Measurements from ENCODE around the gene PACSIN2. TPM values are rescaled to one million over a fixed set of nuclear protein-coding genes. Genes with fewer than 3 reads are reported as not detected.
"Not testable (repeated sequence)": the region's sequence is repeated elsewhere in the genome, so short reads cannot be mapped to it uniquely, and the experiment has no call there.

Gene PACSIN2, protein sequence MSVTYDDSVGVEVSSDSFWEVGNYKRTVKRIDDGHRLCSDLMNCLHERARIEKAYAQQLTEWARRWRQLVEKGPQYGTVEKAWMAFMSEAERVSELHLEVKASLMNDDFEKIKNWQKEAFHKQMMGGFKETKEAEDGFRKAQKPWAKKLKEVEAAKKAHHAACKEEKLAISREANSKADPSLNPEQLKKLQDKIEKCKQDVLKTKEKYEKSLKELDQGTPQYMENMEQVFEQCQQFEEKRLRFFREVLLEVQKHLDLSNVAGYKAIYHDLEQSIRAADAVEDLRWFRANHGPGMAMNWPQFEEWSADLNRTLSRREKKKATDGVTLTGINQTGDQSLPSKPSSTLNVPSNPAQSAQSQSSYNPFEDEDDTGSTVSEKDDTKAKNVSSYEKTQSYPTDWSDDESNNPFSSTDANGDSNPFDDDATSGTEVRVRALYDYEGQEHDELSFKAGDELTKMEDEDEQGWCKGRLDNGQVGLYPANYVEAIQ
- 145 and 175 TPM in 2 replicates for total RNA-seq (2014; rRNA removed; shearing (Covaris generic); ENCODE audit: low replicate concordance)

DNA sequence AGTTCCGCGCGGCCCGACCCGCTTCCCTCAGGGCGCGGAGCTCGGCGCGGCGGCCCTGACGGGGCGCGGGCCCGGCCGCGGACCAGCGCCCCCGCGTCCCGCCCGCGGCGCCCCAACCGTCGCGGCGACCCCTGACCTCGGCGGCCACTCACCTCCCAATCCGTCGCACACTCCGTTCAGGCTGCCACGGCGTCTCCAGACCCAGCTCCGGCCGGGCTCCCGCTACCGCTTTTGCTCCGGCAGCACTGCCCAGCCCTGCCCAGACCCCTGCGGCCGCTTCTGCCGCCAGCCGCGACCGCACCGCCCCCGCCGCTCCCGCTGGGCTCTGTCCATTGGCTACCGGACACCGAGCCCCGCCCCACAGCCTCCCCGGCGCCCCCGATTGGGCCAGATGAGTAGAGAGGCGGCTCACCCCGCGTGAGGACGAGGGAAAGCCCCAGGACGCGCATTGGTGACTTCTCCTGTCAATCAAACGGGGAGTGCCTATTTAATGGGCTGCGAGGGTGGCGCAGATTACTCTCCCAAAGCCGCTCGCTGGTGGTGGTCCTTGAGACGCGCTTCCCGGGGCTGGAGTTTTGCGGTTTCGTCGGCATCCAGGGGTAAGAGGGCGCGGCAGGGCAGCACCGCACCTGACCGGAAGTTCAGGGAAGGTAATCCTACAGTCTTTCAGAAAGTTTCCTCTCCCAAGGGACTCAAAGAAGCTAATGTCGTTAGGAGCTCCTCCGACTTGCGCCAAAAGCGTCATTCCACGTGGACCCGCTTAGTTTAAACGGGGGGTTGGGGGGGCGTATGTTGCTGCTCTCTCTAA is at the start of gene PACSIN2:
TSS of gene PACSIN2 (minus strand) at position 281 of the 808 bp plus-strand sequence. CDS start 103,069 bp downstream, outside the sequence.
- peak; percentile 98 for DNase-seq (ENCODE audit: low read depth)
- in situ Hi-C loops (cut with HindIII; ENCODE audit: low pct_unique_long_range_greater_than_20kb, low sequenced_read_pairs), result no loop called here

DNA sequence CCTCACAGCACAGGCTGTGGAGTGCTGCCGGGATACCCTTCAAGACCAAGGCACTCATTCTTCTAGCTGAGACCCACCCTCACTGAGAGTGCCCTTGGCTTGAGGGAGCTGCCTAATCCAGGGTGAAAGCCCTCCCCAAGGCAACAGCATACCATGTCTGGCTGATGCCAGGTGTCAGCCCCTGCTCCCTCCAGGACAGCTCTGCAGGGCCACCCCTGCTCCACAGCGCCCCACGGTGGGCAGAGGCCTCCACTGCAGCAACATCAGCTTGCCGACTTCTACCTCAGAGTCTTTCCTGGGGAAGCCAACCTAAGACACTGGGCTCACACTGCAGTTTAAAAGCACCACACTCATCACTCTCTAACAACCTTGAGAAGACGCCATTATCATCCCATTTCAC is 45.2 kb upstream of the PACSIN2 start:
- in situ Hi-C loops (cut with HindIII; ENCODE audit: low pct_unique_long_range_greater_than_20kb, low sequenced_read_pairs), result no loop called here
- DNase-seq (ENCODE audit: low read depth), result peak; percentile 40

DNA sequence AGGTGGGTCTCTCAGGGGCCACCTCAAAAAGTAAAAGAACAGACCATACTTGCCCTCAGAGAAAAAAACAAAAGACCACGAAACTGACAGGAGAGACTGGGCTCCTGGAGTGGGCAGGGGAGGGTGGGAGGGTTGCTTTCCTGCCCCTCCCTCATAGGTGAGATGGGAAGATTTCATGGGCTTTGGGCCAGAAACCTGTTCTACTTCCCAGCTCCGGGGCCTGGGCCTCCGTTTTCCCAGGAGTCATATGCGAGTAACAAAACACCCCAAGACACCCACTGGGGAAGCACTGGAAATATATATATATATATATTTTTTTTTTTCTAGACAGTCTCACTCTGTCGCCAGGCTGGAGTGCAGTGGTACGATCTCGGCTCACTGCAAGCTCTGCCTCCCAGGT is 42.7 kb upstream of the PACSIN2 start:
- DNase-seq (ENCODE audit: low read depth), result no peak
- in situ Hi-C loops (cut with HindIII; ENCODE audit: low pct_unique_long_range_greater_than_20kb, low sequenced_read_pairs), result no loop called here

DNA sequence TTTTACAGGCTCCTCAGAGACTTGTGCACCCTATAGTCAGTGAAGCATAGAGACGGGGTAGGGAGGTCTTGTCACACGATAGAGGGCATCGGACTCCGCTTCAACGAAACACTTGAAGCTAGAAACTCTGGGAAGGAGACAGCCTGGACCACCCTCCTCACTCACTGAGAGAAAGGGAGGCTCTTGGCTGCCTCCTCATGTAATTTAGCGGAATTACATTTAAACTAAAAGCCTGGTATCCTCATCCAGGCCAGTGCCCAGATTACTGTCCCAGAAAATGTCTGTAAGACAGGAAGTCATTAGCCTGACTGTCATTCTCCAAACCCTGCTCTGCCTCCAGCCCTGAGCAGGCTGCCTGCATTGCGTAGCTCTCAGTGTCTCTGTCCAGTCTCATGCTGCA is 38.2 kb upstream of the PACSIN2 start:
- in situ Hi-C loops (cut with HindIII; ENCODE audit: low pct_unique_long_range_greater_than_20kb, low sequenced_read_pairs), result no loop called here
- no peak for DNase-seq (ENCODE audit: low read depth)

DNA sequence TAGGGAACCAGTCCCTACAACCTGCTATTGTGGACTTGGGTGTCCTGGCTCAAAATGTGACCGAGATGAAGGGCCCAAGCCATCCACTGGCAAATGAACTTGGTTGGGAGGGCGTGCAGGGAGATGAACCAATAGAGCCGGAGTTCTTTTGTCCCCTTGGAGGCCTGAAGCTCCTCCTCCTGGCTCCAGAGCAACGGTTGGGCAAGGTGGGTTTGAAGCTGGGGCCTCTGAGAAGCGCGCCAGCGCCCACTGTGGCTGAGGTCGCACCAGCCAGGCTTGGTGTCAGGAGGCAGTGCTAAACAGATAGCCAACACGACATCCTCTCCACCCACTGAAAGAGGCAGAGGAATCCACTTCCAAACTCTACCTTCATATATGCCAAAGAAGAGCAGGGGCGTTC is 36.0 kb upstream of the PACSIN2 start:
- no peak for DNase-seq (ENCODE audit: low read depth)
- in situ Hi-C loops (cut with HindIII; ENCODE audit: low pct_unique_long_range_greater_than_20kb, low sequenced_read_pairs), result no loop called here

DNA sequence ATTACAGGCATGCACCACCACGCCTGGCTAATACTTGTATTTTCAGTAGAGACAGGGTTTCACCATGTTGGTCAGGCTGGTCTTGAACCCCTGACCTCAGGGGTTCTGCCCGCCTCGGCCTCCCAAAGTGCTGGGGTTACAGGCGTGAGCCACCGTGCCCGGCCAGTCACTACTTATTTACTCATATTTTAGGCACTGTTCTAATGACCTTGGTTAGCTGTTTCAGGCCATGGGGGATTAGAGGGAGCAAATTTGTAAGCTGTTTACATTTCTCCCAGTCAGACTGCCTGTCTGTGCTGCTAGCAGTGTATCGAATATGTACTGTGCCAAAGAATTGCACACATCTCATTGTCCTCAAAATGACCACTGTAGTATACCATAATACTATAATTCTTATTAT is 32.7 kb upstream of the PACSIN2 start:
- no peak for DNase-seq (ENCODE audit: low read depth)
- in situ Hi-C loops (cut with HindIII; ENCODE audit: low pct_unique_long_range_greater_than_20kb, low sequenced_read_pairs), result no loop called here

DNA sequence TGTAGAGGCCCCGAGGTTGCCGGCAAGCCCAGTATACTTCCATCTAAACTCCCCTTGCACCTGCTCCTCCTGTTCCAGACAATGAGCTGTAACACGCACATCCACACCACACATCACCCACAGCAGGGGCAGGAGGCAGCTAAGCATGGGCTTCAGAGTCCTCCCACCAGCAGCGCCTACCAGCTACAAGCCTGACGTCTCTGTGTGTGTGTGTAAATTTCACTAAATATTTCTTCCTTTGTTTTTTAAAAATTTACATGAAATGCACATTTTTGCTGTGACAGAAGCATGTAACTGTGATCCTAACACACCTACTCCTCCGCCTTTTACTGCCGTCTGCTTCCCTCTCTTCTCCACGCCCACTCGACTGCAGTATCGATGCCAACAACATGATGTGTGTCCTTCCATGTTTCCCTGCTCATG is 29.4 kb upstream of the PACSIN2 start:
- in situ Hi-C loops (cut with HindIII; ENCODE audit: low pct_unique_long_range_greater_than_20kb, low sequenced_read_pairs), result no loop called here
- DNase-seq (ENCODE audit: low read depth), result no peak

DNA sequence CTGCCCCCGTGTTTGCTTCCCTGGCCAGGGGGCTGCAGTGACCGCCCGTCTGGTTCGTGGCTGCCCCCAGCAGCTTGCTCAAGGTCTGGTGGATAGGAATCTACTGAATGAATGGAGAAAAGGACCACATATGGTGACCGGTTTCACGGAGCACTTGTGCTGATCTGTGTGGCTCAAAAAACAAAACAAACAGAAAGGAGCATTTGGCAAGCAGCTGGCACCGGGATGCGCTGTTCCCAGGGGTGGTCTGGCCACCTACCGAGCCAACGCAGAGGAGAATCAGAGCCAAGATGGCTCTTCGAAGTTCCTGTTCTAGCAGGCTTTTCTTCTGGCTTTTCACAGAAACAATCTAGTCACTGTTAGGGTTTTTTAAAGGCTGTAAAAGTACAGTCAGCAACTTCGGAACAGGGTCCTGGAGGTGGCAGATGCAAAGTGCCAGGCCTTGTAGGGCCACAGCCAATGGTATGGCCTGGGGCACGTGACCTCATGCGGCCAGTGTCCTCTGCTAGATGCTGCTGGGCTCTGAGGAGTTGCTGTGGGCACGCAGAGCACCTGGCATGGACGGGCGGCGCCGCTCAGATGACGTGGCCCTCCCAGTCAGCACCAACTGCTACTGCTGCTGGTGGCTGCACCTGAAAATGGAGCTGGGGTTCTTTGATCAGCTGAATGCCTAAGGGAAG is 27.3 kb upstream of the PACSIN2 start:
- in situ Hi-C loops (cut with HindIII; ENCODE audit: low pct_unique_long_range_greater_than_20kb, low sequenced_read_pairs), result no loop called here
- DNase-seq (ENCODE audit: low read depth), result no peak

DNA sequence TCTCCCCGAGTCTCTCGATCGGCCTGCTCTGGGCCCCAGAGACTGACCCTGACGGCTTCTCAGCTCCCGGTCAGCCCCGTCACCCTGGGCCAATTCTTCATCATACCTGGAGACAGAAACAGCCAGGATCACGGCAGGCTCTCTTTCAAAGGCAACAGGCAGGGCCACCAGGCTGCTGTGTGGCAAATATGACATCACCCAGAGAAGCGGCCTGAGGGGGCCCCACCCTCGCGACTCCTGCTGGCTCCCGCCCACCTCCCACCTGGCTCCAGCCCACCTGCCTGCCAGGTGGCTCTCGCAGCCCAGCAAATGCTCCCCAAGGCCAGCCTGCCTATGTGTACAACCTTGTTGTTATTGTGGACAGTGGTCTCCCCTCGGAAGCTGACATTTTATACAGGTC is 24.9 kb upstream of the PACSIN2 start:
- DNase-seq (ENCODE audit: low read depth), result no peak
- in situ Hi-C loops (cut with HindIII; ENCODE audit: low pct_unique_long_range_greater_than_20kb, low sequenced_read_pairs), result no loop called here

DNA sequence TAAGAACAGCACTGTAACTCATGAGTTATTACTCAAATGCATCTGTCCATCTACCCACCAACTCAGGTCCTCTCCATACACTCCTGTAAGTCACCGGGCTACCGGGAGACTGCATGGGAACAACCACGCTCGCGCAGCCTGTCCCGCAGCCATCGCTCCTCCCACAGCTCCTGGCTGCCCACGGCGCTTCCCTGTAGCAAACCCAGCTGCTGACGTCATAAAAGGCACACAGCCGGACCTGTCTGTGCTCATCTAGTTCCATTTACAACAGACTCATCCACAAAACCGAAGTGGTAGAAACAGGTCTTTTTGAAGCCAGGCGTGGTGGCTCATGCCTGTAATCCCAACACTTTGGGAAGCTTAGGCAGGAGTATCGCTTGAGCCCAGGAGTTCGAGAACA is 23.4 kb upstream of the PACSIN2 start:
- in situ Hi-C loops (cut with HindIII; ENCODE audit: low pct_unique_long_range_greater_than_20kb, low sequenced_read_pairs), result no loop called here
- DNase-seq (ENCODE audit: low read depth), result no peak

DNA sequence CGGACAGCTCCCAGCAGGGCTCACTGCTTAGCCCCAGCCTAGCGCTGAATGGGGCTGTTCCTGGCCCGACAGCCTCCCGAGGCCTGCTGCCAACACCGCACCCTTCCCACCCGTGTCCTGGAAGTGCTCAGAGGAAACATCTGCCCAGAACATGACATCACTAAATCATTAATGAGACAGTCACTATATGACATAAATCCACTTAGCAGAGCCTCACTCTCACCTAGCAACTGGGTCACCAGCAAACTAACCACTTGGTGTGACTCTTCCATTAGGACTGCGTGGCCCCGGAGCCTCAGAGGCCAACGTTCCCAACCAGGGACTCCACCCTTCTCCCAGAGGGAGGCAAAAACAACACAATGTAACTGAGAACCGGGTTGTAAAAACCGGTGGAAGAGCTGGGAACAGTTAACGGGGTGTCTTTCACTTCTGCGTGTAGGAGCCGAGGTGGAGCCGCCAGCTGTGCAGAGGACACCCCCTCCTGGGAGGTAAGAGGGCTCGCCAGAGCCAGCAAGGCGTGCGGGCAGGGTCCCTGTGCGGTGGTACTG is 21.4 kb upstream of the PACSIN2 start:
- in situ Hi-C loops (cut with HindIII; ENCODE audit: low pct_unique_long_range_greater_than_20kb, low sequenced_read_pairs), result no loop called here
- peak; percentile 84 for DNase-seq (ENCODE audit: low read depth)

DNA sequence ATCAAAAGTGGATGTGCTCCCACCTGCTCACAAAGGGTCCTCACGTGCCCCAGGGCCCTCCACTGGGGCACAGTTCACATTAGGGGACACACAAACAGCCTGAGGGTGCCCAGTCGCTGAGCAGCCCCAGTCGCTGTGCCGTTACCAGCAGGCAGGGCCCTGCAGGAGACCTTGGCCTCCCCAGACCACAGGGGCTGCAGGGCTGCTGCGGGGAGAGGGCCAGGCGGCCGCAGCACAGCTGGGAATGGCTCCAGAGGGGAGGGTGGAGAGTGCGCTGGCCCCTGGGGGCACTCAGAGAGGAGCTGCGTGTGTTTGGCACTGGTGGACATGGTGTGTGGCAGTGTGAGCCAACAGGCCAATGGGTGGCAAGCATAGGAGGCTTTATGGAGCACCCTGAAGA is 20.3 kb upstream of the PACSIN2 start:
- in situ Hi-C loops (cut with HindIII; ENCODE audit: low pct_unique_long_range_greater_than_20kb, low sequenced_read_pairs), result no loop called here
- no peak for DNase-seq (ENCODE audit: low read depth)

DNA sequence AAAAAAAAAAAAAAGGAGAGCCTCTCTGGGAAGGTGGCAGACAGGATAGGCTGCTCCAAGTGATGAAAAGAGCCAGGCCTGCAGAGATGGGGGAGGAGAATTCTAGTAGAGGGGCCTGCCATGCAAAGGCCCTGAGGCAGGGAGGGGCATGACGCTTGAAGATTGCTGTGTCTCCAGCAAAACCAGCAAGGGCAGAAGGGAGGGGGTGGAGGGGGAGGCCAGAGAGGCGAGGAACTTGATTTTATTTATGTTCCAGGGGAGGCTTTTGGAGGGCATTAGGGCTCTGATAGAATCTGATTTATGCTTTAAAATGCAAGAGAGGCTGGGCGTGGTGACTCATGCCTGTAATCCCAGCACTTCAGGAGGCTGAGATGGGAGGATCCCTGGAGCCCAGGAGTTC is 16.7 kb upstream of the PACSIN2 start:
- no peak for DNase-seq (ENCODE audit: low read depth)
- in situ Hi-C loops (cut with HindIII; ENCODE audit: low pct_unique_long_range_greater_than_20kb, low sequenced_read_pairs), result no loop called here

DNA sequence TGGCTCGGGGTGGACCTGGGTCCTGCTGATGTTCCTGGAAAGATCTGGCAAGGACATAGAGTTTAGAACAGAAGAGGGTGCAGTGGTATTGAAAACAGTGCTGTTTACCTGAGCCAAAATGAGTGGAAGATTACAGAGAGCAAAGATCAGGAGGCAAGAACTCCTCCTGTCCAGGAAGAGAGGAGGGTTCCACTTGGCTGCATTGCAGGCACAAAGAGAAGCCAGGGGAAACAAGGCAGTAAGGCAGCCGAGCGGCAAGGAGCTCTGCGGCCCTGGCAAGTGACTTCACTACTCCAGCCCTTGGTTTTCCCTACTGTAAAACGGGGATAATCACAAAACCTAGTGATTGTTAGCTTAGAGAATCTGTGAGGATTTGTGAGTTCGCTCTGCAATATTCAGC is 3.7 kb upstream of the PACSIN2 start:
- peak; percentile 85 for DNase-seq (ENCODE audit: low read depth)
- in situ Hi-C loops (cut with HindIII; ENCODE audit: low pct_unique_long_range_greater_than_20kb, low sequenced_read_pairs), result no loop called here

DNA sequence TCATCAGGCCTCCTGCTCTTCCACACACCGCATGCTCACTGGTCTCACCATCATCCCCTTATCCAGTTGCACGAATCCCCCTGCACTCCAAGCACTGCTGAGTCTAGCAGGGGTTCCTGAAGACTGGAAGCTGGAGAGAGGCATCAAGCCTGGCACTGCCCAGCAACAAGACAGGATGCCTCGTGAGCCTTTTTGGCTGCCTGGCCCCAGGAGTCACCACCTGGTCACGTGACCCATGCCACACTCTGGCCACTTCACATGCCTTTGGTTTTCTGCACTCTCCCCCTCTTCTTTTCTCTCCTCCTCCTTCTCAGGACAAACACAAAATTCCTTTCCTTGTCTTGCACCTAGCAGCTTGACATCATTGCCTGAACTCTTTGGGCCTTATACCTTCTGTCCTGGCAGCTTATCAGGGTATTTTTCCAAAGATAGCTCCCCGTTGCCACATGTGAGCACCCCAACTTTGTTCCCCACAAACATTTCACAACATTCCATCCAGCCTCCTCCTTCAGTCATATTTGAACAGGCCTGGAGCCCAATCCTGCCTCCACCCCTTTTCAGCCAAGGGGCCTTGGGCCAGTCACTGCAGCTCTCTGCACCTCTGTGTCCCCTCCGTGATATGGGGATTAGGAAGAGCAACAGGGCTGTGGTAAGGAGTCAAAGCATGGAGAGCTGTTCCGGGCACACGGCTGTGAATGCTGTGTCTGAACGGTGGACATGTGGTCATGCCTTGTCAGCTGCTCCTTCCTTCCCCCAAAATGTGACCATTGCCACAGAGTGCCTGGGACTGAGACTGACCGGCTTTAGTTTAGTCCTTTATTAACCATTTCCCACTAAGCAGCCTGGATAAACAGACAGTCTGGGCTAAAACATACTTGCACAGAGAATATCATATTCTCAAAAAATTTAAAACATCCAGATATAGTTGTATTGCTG is 2.8 kb upstream of the PACSIN2 start:
- in situ Hi-C loops (cut with HindIII; ENCODE audit: low pct_unique_long_range_greater_than_20kb, low sequenced_read_pairs), result no loop called here
- peak; percentile 61 for DNase-seq (ENCODE audit: low read depth)

DNA sequence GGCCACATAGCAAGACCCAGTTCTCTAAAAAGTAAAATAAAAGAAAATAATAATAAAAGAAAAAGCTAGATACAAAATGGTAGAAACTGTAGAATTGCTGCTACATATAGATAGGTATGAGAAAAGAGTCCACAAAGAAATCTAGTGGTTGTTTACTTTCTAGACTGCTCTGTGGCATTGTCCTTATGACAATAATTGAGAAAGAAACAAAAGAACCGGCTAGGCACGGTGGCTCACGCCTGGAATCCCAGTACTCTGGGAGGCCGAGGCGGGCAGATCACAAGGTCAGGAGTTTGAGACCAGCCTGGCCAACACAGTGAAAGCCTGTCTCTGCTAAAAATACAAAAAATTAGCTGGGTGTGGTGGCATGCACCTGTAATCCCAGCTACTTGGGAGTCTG is 1.2 kb upstream of the PACSIN2 start:
- DNase-seq (ENCODE audit: low read depth); in situ Hi-C loops (cut with HindIII; ENCODE audit: low pct_unique_long_range_greater_than_20kb, low sequenced_read_pairs): not testable (repeated sequence)

DNA sequence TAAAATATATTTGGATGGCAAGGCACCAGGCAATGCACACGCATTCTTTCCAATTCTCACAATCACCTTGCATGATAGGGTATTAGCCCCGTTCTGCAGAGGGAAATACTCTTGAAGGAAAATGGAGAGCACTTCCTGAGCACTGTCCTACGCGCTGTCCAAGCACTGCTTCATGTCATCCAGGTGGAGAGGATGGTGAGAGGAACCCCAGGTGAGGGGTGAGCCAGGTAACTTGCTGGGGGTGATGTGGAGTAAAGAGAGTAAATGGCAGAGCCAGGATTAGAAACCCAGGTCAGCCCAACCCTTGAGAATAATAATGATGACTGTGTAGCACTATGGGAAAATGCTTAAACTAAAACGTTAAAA is 711 bp upstream of the PACSIN2 start:
- in situ Hi-C loops (cut with HindIII; ENCODE audit: low pct_unique_long_range_greater_than_20kb, low sequenced_read_pairs), result no loop called here
- no peak for DNase-seq (ENCODE audit: low read depth)

Data from Caki2 (cell line).